T-cell (primary cell): ENCODE measurements around the gene CNOT6L. TPM values are rescaled to one million over a fixed set of nuclear protein-coding genes. Genes with fewer than 3 reads are reported as not detected.

ENCODE experiments used
- ATAC-seq, 4 experiments: fragments of 200-7000 bp in 3 of 4; fragments of 150-1000 bp in 1 of 4; cut with Tn5 transposase; replicated peaks in 1 of 4; 1 replicate in 3 of 4; 2 replicates in 1 of 4; pipeline ENCODE4 v1.10.0; 2021; ENCODE audit warnings: moderate library complexity in 3 of 4, mild to moderate bottlenecking in 2 of 4, moderate number of reproducible peaks in 1 of 4
- CTCF ChIA-PET, 2 donors: fragments of 300-600 bp; sonication (Branson Sonifier 250); formaldehyde crosslinking; loops; one replicate each; lab custom pipeline; 2022; ENCODE audit warnings: antibody characterized with exemption in 2 of 2; lab: Charles Lee
- POLR2A ChIA-PET, 2 donors: fragments of 300-600 bp; sonication (Branson Sonifier 250); formaldehyde crosslinking; loops; one replicate each; lab custom pipeline; 2022; ENCODE audit warnings: antibody characterized with exemption in 2 of 2; lab: Charles Lee
- DNase-seq, 35 experiments: peaks; one replicate each; pipeline versions ENCODE4 v3.0.0 to v3.0.0-alpha.2; 2013 to 2023
- H3K27ac ChIP-seq: one replicate; pipeline ENCODE4 v1.5.1; 2013; ENCODE audit warnings: low read length
- H3K27me3 ChIP-seq, 2 experiments: replicated peaks in 1 of 2; 1 replicate in 1 of 2; 2 replicates in 1 of 2; pipeline versions ENCODE4 v1.6.1 to v1.7.0; 2013; ENCODE audit warnings: low read length in 1 of 2, mixed read lengths in 1 of 2; ENCODE audit not compliant: control insufficient read depth in 2 of 2, insufficient read depth in 2 of 2; ENCODE audit errors: extremely low read depth in 1 of 2
- H3K36me3 ChIP-seq, 2 donors: 1 replicate in 1 of 2; 2 replicates in 1 of 2; pipeline versions ENCODE4 v1.6.1 to v1.7.0; 2013; ENCODE audit warnings: low read length in 1 of 2; ENCODE audit not compliant: control insufficient read depth in 2 of 2, insufficient read depth in 1 of 2; ENCODE audit errors: extremely low read depth in 1 of 2
- H3K4me1 ChIP-seq, 2 experiments: 1 replicate in 1 of 2; 2 replicates in 1 of 2; pipeline versions ENCODE4 v1.6.1 to v1.7.0; 2013; ENCODE audit warnings: low read length in 2 of 2, mixed read lengths in 1 of 2; ENCODE audit not compliant: insufficient read depth in 2 of 2, control insufficient read depth in 1 of 2; ENCODE audit errors: extremely low read depth in 1 of 2
- H3K4me3 ChIP-seq, 2 donors: 1 replicate in 1 of 2; 2 replicates in 1 of 2; pipeline versions ENCODE4 v1.5.1 to v1.7.0; 2013; ENCODE audit warnings: mild to moderate bottlenecking in 2 of 2, low read length in 1 of 2, moderate library complexity in 1 of 2; ENCODE audit not compliant: control insufficient read depth in 1 of 2; ENCODE audit errors: extremely low read depth in 1 of 2
- H3K9me3 ChIP-seq: 2 replicates; pipeline ENCODE4 v1.7.0; 2013
- H3K27ac Mint-ChIP-seq, 2 donors: one replicate each; pipeline ENCODE4 v1.8.0; 2020 to 2021; ENCODE audit warnings: mild to moderate bottlenecking in 2 of 2, mixed read lengths in 2 of 2
- H3K27me3 Mint-ChIP-seq, 2 donors: one replicate each; pipeline ENCODE4 v1.8.0; 2021 to 2022; ENCODE audit warnings: mixed read lengths in 2 of 2
- H3K36me3 Mint-ChIP-seq: one replicate; pipeline ENCODE4 v1.8.0; 2021; ENCODE audit warnings: mixed read lengths
- H3K4me1 Mint-ChIP-seq, 3 donors: one replicate each; pipeline ENCODE4 v1.8.0; 2020 to 2022; ENCODE audit warnings: mixed read lengths in 3 of 3, mild to moderate bottlenecking in 1 of 3
- H3K4me3 Mint-ChIP-seq, 3 donors: one replicate each; pipeline ENCODE4 v1.8.0; 2020 to 2022; ENCODE audit warnings: mild to moderate bottlenecking in 3 of 3, mixed read lengths in 3 of 3, moderate library complexity in 3 of 3
- H3K9me3 Mint-ChIP-seq, 3 donors: one replicate each; pipeline ENCODE4 v1.8.0; 2020 to 2022; ENCODE audit warnings: mixed read lengths in 3 of 3
- WGBS: methylation state at CpG from one replicate; pipeline ENCODE4 v1.1.5; 2013; ENCODE audit warnings: missing lambda C conversion rate; ENCODE audit not compliant: insufficient coverage; 5-methylcytosine and 5-hydroxymethylcytosine counted together
- total RNA-seq, 35 experiments: library from RNA in 6 of 35; stranded (reverse) in 6 of 35; fragments of 120-200 nt in 1 of 35; gene quantifications; one replicate each; pipeline versions ENCODE4 v1.2.1 to v1.2.4 and lab custom pipeline; 2013 to 2026

CNOT6L gene
- total RNA-seq, 5 donors from 2014 or later (not counting 1 experiment from before 2014, with no cell fraction given): 159 to 207 (median 170) TPM

DNA sequence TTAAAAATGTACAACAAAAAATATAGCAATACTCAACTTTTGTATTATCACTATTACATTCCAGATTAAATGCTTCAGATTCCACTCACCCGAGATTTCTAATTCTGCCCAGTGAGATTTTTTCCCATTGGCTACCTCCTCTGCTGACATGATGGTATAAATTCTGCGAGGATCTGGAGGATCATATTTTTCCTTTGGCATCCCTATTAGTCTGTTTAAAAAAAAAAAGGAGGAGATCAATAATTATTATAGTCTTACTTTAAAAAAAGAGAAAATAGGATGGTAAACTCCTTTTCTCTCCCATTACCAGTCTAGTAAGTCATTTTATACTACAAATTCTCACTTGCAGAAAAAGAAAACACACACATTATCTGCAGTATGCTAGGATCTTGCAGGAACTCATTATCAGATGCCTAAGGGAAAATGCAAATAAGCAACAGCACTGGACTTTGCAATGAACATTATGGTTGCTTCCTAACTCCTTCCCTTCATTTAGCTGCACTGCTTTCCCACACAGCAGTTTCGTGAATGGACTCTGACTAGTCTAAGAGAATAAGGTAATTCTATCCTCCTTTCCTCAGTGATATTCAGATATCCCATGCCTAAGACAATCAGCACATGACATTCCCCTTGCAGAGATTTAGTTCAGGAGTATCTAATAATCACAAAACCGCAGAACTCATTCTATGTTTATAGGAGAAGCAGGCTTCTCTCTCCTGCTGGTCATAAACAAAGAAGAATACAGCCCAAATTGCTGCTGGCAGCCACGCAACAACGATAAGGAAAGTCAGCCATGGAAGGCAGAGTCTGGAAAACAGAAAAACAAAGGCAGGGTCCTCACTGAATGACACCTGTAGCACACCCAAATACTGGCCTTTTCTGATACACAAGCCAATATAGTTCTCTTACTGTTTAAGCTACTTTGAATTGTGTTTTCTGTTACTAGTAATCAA lies 42.7 kb downstream of the CNOT6L start:
- H3K27ac ChIP-seq: no peak overlapping the region
- no peaks in the 10 kb centered on the region for H3K9me3 ChIP-seq
- WGBS: 100% methylated on average over 2 of the region's 6 CpGs
- ChIA-PET POLR2A (interaction anchor here (0.5 to 1.0 kb wide), 3 partner anchors 24 to 1604 kb away, joined by 3 to 5 read pairs (median 3); no protein-coding TSS in a partner anchor), CTCF (no interaction called here)
- Mint-ChIP-seq H3K27me3 (no peaks in the 10 kb centered on the region), H3K36me3 (peaks cover 44% of the 10 kb centered on the region), H3K9me3 (no peaks in the 10 kb centered on the region), H3K4me1 (peaks cover 54 to 64% (median 60%) of the 10 kb centered on the region in 3 donors), H3K4me3 (peak overlapping the region in 1 of 3 donors; percentile 24), H3K27ac (peak overlapping the region in 1 of 2 donors; percentile 25)
- no peak for DNase-seq
- H3K27me3 ChIP-seq: no peaks in the 10 kb centered on the region
- H3K4me3 ChIP-seq: no peak overlapping the region
- H3K36me3 ChIP-seq: peaks cover 5 to 25% of the 10 kb centered on the region in 2 donors
- ATAC-seq: no peak
- peaks cover 6 to 12% of the 10 kb centered on the region in 2 experiments for H3K4me1 ChIP-seq

GRCh38 chr4:77773101-77773500 lies 46.1 kb downstream of the CNOT6L start:
- H3K4me3 Mint-ChIP-seq: no peak overlapping the region
- no peak overlapping the region for H3K27ac ChIP-seq
- H3K36me3 Mint-ChIP-seq: peaks cover 70% of the 10 kb centered on the region
- no peaks in the 10 kb centered on the region for H3K27me3 ChIP-seq
- CTCF ChIA-PET: interaction anchor here in 1 of 2 donors (0.5 to 0.7 kb wide), 2 partner anchors 60 to 116 kb away, joined by 3 to 21 read pairs; no protein-coding TSS in a partner anchor
- no CpG with 5 or more reads among the region's 3 CpGs for WGBS
- no peak for DNase-seq
- H3K9me3 Mint-ChIP-seq: no peaks in the 10 kb centered on the region
- POLR2A ChIA-PET: interaction anchor here in 1 of 2 donors (0.5 kb wide), 1 partner anchor 20 kb away, joined by 3 read pairs; no protein-coding TSS in a partner anchor
- no peak for ATAC-seq
- no peaks in the 10 kb centered on the region for H3K27me3 Mint-ChIP-seq
- H3K36me3 ChIP-seq: peaks cover 5 to 37% of the 10 kb centered on the region in 2 donors
- peaks cover 3 to 6% of the 10 kb centered on the region in 2 experiments for H3K4me1 ChIP-seq
- no peak overlapping the region for H3K4me3 ChIP-seq
- H3K27ac Mint-ChIP-seq: no peak overlapping the region
- peaks cover 43 to 58% (median 51%) of the 10 kb centered on the region in 3 donors for H3K4me1 Mint-ChIP-seq
- H3K9me3 ChIP-seq: no peaks in the 10 kb centered on the region

GRCh38 chr4:77771566-77771965 lies 47.6 kb downstream of the CNOT6L start:
- no peaks in the 10 kb centered on the region for H3K27me3 Mint-ChIP-seq
- peak overlapping the region; percentile 17 to 64 for H3K27ac Mint-ChIP-seq
- ATAC-seq (no peak), DNase-seq (no peak)
- Histone ChIP-seq H3K36me3 (peaks cover 5 to 39% of the 10 kb centered on the region in 2 donors), H3K4me1 (peaks cover 0 to 2% of the 10 kb centered on the region in 2 experiments), H3K27ac (no peak overlapping the region), H3K4me3 (no peak overlapping the region), H3K27me3 (no peaks in the 10 kb centered on the region), H3K9me3 (no peaks in the 10 kb centered on the region)
- H3K9me3 Mint-ChIP-seq: no peaks in the 10 kb centered on the region
- CTCF ChIA-PET: no interaction called here
- peaks cover 35 to 49% (median 46%) of the 10 kb centered on the region in 3 donors for H3K4me1 Mint-ChIP-seq
- no peak overlapping the region for H3K4me3 Mint-ChIP-seq
- POLR2A ChIA-PET: interaction anchor here in 1 of 2 donors (0.7 kb wide), 1 partner anchor 140 kb away, joined by 3 read pairs; no protein-coding TSS in a partner anchor
- peaks cover 77% of the 10 kb centered on the region for H3K36me3 Mint-ChIP-seq

DNA sequence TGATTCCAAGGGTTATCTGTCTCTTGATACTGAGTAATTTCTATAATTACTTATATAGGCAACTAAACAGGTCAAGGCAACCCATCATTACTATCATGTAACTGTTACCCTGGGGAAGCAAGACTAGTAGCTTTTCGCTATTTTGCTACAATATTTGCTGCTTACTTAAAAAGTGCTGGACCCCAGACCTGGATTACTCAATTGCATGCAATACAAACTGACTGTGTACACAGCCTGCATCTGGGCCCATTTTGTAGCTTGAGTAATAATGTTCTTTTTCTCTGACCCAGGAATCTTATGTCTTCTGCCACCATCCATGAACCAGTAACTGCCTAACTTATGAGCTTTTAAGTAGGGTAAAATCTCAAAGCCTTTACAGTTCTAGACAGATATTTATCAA lies 53.4 kb downstream of the CNOT6L start:
- ChIA-PET CTCF (no interaction called here), POLR2A (interaction anchor here in 1 of 2 donors (0.6 kb wide), 1 partner anchor 28 kb away, joined by 4 read pairs; no protein-coding TSS in a partner anchor)
- no peaks in the 10 kb centered on the region for H3K27me3 ChIP-seq
- peaks cover 11% of the 10 kb centered on the region for H3K9me3 ChIP-seq
- H3K4me1 Mint-ChIP-seq: peaks cover 39 to 46% (median 44%) of the 10 kb centered on the region in 3 donors
- H3K27me3 Mint-ChIP-seq: no peaks in the 10 kb centered on the region
- H3K36me3 Mint-ChIP-seq: peaks cover 74% of the 10 kb centered on the region
- H3K36me3 ChIP-seq: peaks cover 0 to 18% of the 10 kb centered on the region in 2 donors
- H3K27ac ChIP-seq: no peak overlapping the region
- no peaks in the 10 kb centered on the region for H3K4me1 ChIP-seq
- WGBS: 100% methylated on average over 1 of the region's 1 CpG
- no peak overlapping the region for H3K4me3 ChIP-seq
- peaks cover 4 to 18% (median 12%) of the 10 kb centered on the region in 3 donors for H3K9me3 Mint-ChIP-seq
- no peak for DNase-seq
- peak overlapping the region in 1 of 2 donors; percentile 52 for H3K27ac Mint-ChIP-seq
- no peak overlapping the region for H3K4me3 Mint-ChIP-seq
- ATAC-seq: no peak

- Mint-ChIP-seq H3K36me3 (peaks cover 79% of the 10 kb centered on the region), H3K27ac (no peak overlapping the region), H3K9me3 (peaks cover 4 to 18% (median 12%) of the 10 kb centered on the region in 3 donors), H3K4me3 (no peak overlapping the region), H3K27me3 (no peaks in the 10 kb centered on the region), H3K4me1 (peaks cover 57 to 60% (median 60%) of the 10 kb centered on the region in 3 donors)
- H3K4me3 ChIP-seq: no peak overlapping the region
- peaks cover 2 to 19% of the 10 kb centered on the region in 2 donors for H3K36me3 ChIP-seq
- ATAC-seq (no peak), DNase-seq (no peak)
- ChIA-PET CTCF (interaction anchor here in 1 of 2 donors (1.1 kb wide), 1 partner anchor 15 kb away, joined by 3 read pairs; no protein-coding TSS in a partner anchor), POLR2A (interaction anchor here in 1 of 2 donors (0.7 kb wide), 1 partner anchor 18 kb away, joined by 3 read pairs; no protein-coding TSS in a partner anchor)
- no peaks in the 10 kb centered on the region for H3K4me1 ChIP-seq
- peaks cover 11% of the 10 kb centered on the region for H3K9me3 ChIP-seq
- no peak overlapping the region for H3K27ac ChIP-seq
- no CpG with 5 or more reads among the region's 1 CpG for WGBS
- H3K27me3 ChIP-seq: no peaks in the 10 kb centered on the region
These were observed 56.6 kb downstream of the CNOT6L start for GRCh38 chr4:77762531-77762930.

DNA sequence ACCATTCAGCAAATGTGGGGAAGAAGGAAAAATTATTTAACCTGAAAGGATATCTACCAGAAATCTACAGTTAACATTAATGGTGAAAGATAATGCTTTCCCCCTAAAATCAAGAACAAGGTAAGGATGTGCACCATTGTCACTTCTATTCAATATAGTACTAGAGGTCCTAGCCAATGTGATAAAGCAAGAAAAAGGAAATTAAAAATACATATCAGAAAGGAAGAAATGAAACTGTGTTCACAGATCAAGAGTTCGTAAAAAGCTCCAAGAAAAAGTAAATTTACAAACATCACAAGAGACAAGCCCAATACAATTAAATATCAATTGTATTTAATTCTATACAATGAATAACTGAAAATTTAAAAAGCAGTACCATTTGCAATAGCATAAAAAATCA lies 57.6 kb downstream of the CNOT6L start:
- H3K4me1 Mint-ChIP-seq: peaks cover 52 to 61% (median 57%) of the 10 kb centered on the region in 3 donors
- no peak overlapping the region for H3K27ac ChIP-seq
- peaks cover 2 to 19% of the 10 kb centered on the region in 2 donors for H3K36me3 ChIP-seq
- ATAC-seq (no peak), DNase-seq (no peak)
- no peaks in the 10 kb centered on the region for H3K27me3 ChIP-seq
- H3K27me3 Mint-ChIP-seq: no peaks in the 10 kb centered on the region
- no peak overlapping the region for H3K4me3 Mint-ChIP-seq
- ChIA-PET CTCF (no interaction called here), POLR2A (interaction anchor here in 1 of 2 donors (0.6 to 0.7 kb wide), 2 partner anchors 18 to 19 kb away, joined by 3 to 4 read pairs; no protein-coding TSS in a partner anchor)
- WGBS: no CpG with 5 or more reads among the region's 1 CpG
- peaks cover 11% of the 10 kb centered on the region for H3K9me3 ChIP-seq
- no peak overlapping the region for H3K27ac Mint-ChIP-seq
- H3K4me3 ChIP-seq: no peak overlapping the region
- no peaks in the 10 kb centered on the region for H3K4me1 ChIP-seq
- H3K9me3 Mint-ChIP-seq: peaks cover 4 to 18% (median 12%) of the 10 kb centered on the region in 3 donors
- H3K36me3 Mint-ChIP-seq: peaks cover 81% of the 10 kb centered on the region
